ENCODE measurements around the gene ZNF792. TPM values are rescaled to one million over a fixed set of nuclear protein-coding genes. Genes with fewer than 3 reads are reported as not detected.

The ZNF792 gene
- polyA plus RNA-seq, 1 donor from 2014 or later: 3.7 TPM

GRCh38 chr19:34975056-34975455, 11.0 kb upstream of the ZNF792 start:
- Histone ChIP-seq H3K36me3 (ENCODE audit: insufficient read depth, low read length) (no peaks in the 10 kb centered on the region), H3K9ac (ENCODE audit: low read length) (no peak overlapping the region), H3K4me3 (ENCODE audit: low read length) (no peak overlapping the region), H3K79me2 (replicated peaks; ENCODE audit: insufficient read depth, low read length) (no peaks in the 10 kb centered on the region), H3K27ac (ENCODE audit: low read length) (no peak overlapping the region), H3K9me3 (ENCODE audit: low read length) (no peaks in the 10 kb centered on the region), H3K4me2 (ENCODE audit: low read length) (no peak overlapping the region), H3K27me3 (ENCODE audit: insufficient read depth, low read depth, low read length) (no peaks in the 10 kb centered on the region), H3F3A (ENCODE audit: insufficient read depth, low read length, poor library complexity, severe bottlenecking) (no peaks in the 10 kb centered on the region), H4K20me1 (ENCODE audit: insufficient read depth) (no peaks in the 10 kb centered on the region), H2AFZ (ENCODE audit: low read depth, low read length) (no peak overlapping the region), H3K9me2 (ENCODE audit: insufficient read depth, low read length) (no peaks in the 10 kb centered on the region)
- no peak for TF ChIP-seq REST (IDR thresholded peaks at IDR 0.05; ENCODE audit: borderline replicate concordance)
- no peak for TF ChIP-seq CTCF (IDR thresholded peaks at IDR 0.05; ENCODE audit: poor library complexity, severe bottlenecking)
- no peak for TF ChIP-seq EZH2 (IDR thresholded peaks at IDR 0.05; ENCODE audit: borderline replicate concordance, insufficient read depth, low read length, poor library complexity, severe bottlenecking)
- TF ChIP-seq EP300 (conservative IDR thresholded peaks at IDR 0.05; ENCODE audit: poor library complexity, severe bottlenecking): no peak

GRCh38 chr19:34974646-34975045, 10.6 kb upstream of the ZNF792 start:
- no peaks in the 10 kb centered on the region for H4K20me1 ChIP-seq (ENCODE audit: insufficient read depth)
- H3K4me2 ChIP-seq (ENCODE audit: low read length): no peak overlapping the region
- no peak for TF ChIP-seq MXI1 (conservative IDR thresholded peaks at IDR 0.05; ENCODE audit: poor library complexity, severe bottlenecking)
- no peak for TF ChIP-seq POLR2AphosphoS5 (IDR thresholded peaks at IDR 0.05)
- TF ChIP-seq TAF1 (IDR thresholded peaks at IDR 0.05; ENCODE audit: low read depth): no peak
- TF ChIP-seq CTCF (IDR thresholded peaks at IDR 0.05; ENCODE audit: poor library complexity, severe bottlenecking): no peak
- TF ChIP-seq RAD21 (conservative IDR thresholded peaks at IDR 0.05): no peak
- no peak for TF ChIP-seq REST (IDR thresholded peaks at IDR 0.05; ENCODE audit: borderline replicate concordance)
- no peak for TF ChIP-seq EZH2 (IDR thresholded peaks at IDR 0.05; ENCODE audit: borderline replicate concordance, insufficient read depth, low read length, poor library complexity, severe bottlenecking)
- no peak for TF ChIP-seq SMC3 (conservative IDR thresholded peaks at IDR 0.05; ENCODE audit: poor library complexity)
- TF ChIP-seq EP300 (conservative IDR thresholded peaks at IDR 0.05; ENCODE audit: poor library complexity, severe bottlenecking): no peak
- no peak overlapping the region for H3K9ac ChIP-seq (ENCODE audit: low read length)
- H2AFZ ChIP-seq (ENCODE audit: low read depth, low read length): no peak overlapping the region
- H3K36me3 ChIP-seq (ENCODE audit: insufficient read depth, low read length): no peaks in the 10 kb centered on the region
- H3F3A ChIP-seq (ENCODE audit: insufficient read depth, low read length, poor library complexity, severe bottlenecking): no peaks in the 10 kb centered on the region
- H3K4me3 ChIP-seq (ENCODE audit: low read length): no peak overlapping the region
- H3K79me2 ChIP-seq (replicated peaks; ENCODE audit: insufficient read depth, low read length): no peaks in the 10 kb centered on the region
- no peaks in the 10 kb centered on the region for H3K9me3 ChIP-seq (ENCODE audit: low read length)
- H3K27ac ChIP-seq (ENCODE audit: low read length): no peak overlapping the region
- no peaks in the 10 kb centered on the region for H3K9me2 ChIP-seq (ENCODE audit: insufficient read depth, low read length)
- no peaks in the 10 kb centered on the region for H3K27me3 ChIP-seq (ENCODE audit: insufficient read depth, low read depth, low read length)

Measured in neural cell (in vitro differentiated cells).